ENCODE results near the gene DAZL. TPM values are rescaled to one million over a fixed set of nuclear protein-coding genes. Genes with fewer than 3 reads are reported as not detected.

DAZL gene
- total RNA-seq, 1 experiment from 2014 or later: 0.04 TPM

- BruUV-seq (replicated peaks): no TSS peak
- Histone ChIP-seq H3K36me3 (ENCODE audit: low read depth, low read length) (no peaks in the 10 kb centered on the region), H3K27me3 (ENCODE audit: low read length) (no peaks in the 10 kb centered on the region), H2AFZ (ENCODE audit: low read length) (no peak overlapping the region), H3K79me2 (ENCODE audit: low read length) (no peaks in the 10 kb centered on the region), H3K4me1 (ENCODE audit: insufficient read depth, low read length) (no peaks in the 10 kb centered on the region), H3K27ac (ENCODE audit: low read length) (no peak overlapping the region), H3K4me2 (ENCODE audit: low read length) (no peak overlapping the region), H3K9me2 (replicated peaks; ENCODE audit: low read length) (no peaks in the 10 kb centered on the region), H3K9ac (ENCODE audit: low read length) (no peak overlapping the region), H4K20me1 (ENCODE audit: low read length) (no peaks in the 10 kb centered on the region), H3K9me3 (ENCODE audit: low read length) (no peaks in the 10 kb centered on the region), H3K4me3 (ENCODE audit: low read length) (no peak overlapping the region), H3F3A (ENCODE audit: low read length, unreplicated experiment) (no peaks in the 10 kb centered on the region)
- ChIA-PET CTCF (no interaction called here), POLR2A (ENCODE audit: unreplicated experiment) (interaction anchor here (0.6 kb wide), 1 partner anchor 304 kb away, joined by 5 read pairs; no protein-coding TSS in a partner anchor)
- intact Hi-C loops (cut with micrococcal nuclease): no loop called here
- DNase-seq (no peak), ATAC-seq (no peak)
- no peak for TF ChIP-seq EZH2phosphoT487 (IDR thresholded peaks at IDR 0.05; ENCODE audit: borderline replicate concordance, low read length)
Observed at GRCh38 chr3:16584880-16585279, 20.3 kb downstream of the DAZL start.

GRCh38 chr3:16583551-16583950 is 21.7 kb downstream of the DAZL start:
- Histone ChIP-seq H3K27ac (ENCODE audit: low read length) (no peak overlapping the region), H3K9me3 (ENCODE audit: low read length) (no peaks in the 10 kb centered on the region), H3K79me2 (ENCODE audit: low read length) (no peaks in the 10 kb centered on the region), H3F3A (ENCODE audit: low read length, unreplicated experiment) (no peaks in the 10 kb centered on the region), H3K9me2 (replicated peaks; ENCODE audit: low read length) (no peaks in the 10 kb centered on the region), H3K9ac (ENCODE audit: low read length) (no peak overlapping the region), H3K4me2 (ENCODE audit: low read length) (no peak overlapping the region), H4K20me1 (ENCODE audit: low read length) (no peaks in the 10 kb centered on the region), H2AFZ (ENCODE audit: low read length) (0 out of 2 replicates have a peak overlapping the region, but pooled peaks have one; percentile 5), H3K36me3 (ENCODE audit: low read depth, low read length) (no peaks in the 10 kb centered on the region), H3K27me3 (ENCODE audit: low read length) (no peaks in the 10 kb centered on the region), H3K4me1 (ENCODE audit: insufficient read depth, low read length) (no peaks in the 10 kb centered on the region), H3K4me3 (ENCODE audit: low read length) (no peak overlapping the region)
- intact Hi-C loops (cut with micrococcal nuclease): no loop called here
- DNase-seq (peak; percentile 39), ATAC-seq (no peak; the same call in 1 of the 2 replicates)
- CTCF ChIA-PET: no interaction called here
- TF ChIP-seq EZH2phosphoT487 (IDR thresholded peaks at IDR 0.05; ENCODE audit: borderline replicate concordance, low read length): no peak
- TF ChIP-seq CTCF (conservative IDR thresholded peaks at IDR 0.05; ENCODE audit: low read depth, low read length): no peak
- TF ChIP-seq EZH2 (IDR thresholded peaks at IDR 0.05; ENCODE audit: low read length, unreplicated experiment): no peak
- BruUV-seq (replicated peaks): no TSS peak
- POLR2A ChIA-PET (ENCODE audit: unreplicated experiment): interaction anchor here (0.5 kb wide), 1 partner anchor 793 kb away, joined by 8 read pairs; no protein-coding TSS in a partner anchor

GRCh38 chr3:16570113-16570512 is 35.1 kb downstream of the DAZL start:
- Histone ChIP-seq H3K4me2 (ENCODE audit: low read length) (peak overlapping the region; percentile 47), H3K4me3 (ENCODE audit: low read length) (no peak overlapping the region), H3K79me2 (ENCODE audit: low read length) (no peaks in the 10 kb centered on the region), H2AFZ (ENCODE audit: low read length) (no peak overlapping the region), H3F3A (ENCODE audit: low read length, unreplicated experiment) (no peaks in the 10 kb centered on the region), H3K9ac (ENCODE audit: low read length) (peak overlapping the region; percentile 16; the same call in 1 of the 2 replicates), H3K4me1 (ENCODE audit: insufficient read depth, low read length) (peaks cover 7% of the 10 kb centered on the region), H3K27me3 (ENCODE audit: low read length) (no peaks in the 10 kb centered on the region), H3K9me3 (ENCODE audit: low read length) (no peaks in the 10 kb centered on the region), H3K27ac (ENCODE audit: low read length) (peak overlapping the region; percentile 40), H3K36me3 (ENCODE audit: low read depth, low read length) (no peaks in the 10 kb centered on the region), H3K9me2 (replicated peaks; ENCODE audit: low read length) (no peaks in the 10 kb centered on the region), H4K20me1 (ENCODE audit: low read length) (no peaks in the 10 kb centered on the region)
- ChIA-PET CTCF (no interaction called here), POLR2A (ENCODE audit: unreplicated experiment) (no interaction called here)
- no TSS peak for BruUV-seq (replicated peaks)
- TF ChIP-seq EZH2phosphoT487 (IDR thresholded peaks at IDR 0.05; ENCODE audit: borderline replicate concordance, low read length) (no peak), EZH2 (IDR thresholded peaks at IDR 0.05; ENCODE audit: low read length, unreplicated experiment) (no peak), CTCF (conservative IDR thresholded peaks at IDR 0.05; ENCODE audit: low read depth, low read length) (no peak)
- intact Hi-C loops (cut with micrococcal nuclease): no loop called here
- DNase-seq: peak; percentile 41
- peak; percentile 96 for ATAC-seq
